Measurements from ENCODE around the gene HMGCS2. TPM values are rescaled to one million over a fixed set of nuclear protein-coding genes. Genes with fewer than 3 reads are reported as not detected.

The HMGCS2 gene
- total and polyA plus RNA-seq, 12 donors: 0.83 to 313 (median 11.2) TPM

- 90 to 95% methylated on average over 2 of the region's 2 CpGs for WGBS, 2 donors
Observed at GRCh38 chr1:119740261-119740660, 28.4 kb downstream of the HMGCS2 start.

GRCh38 chr1:119739150-119739549, 29.6 kb downstream of the HMGCS2 start:
- 61 to 65% methylated on average over 6 of the region's 6 CpGs for WGBS, 2 donors
- no peak for ATAC-seq
- TF ChIP-seq CTCF (IDR thresholded peaks at IDR 0.05): no peak

More at GRCh38 chr1:119740261-119740660, 28.4 kb downstream of the HMGCS2 start:
- ATAC-seq (no peak), DNase-seq (no peak)
- no peak for TF ChIP-seq CTCF (IDR thresholded peaks at IDR 0.05)
- Histone ChIP-seq H3K36me3 (no peaks in the 10 kb centered on the region), H3K27ac (no peak overlapping the region), H3K4me1 (peaks cover 0 to 57% (median 14%) of the 10 kb centered on the region in 9 donors), H3K27me3 (no peaks in the 10 kb centered on the region), H3K9me3 (no peaks in the 10 kb centered on the region), H3K4me3 (no peak overlapping the region)
- intact Hi-C loops (cut with DNase I): loop anchor here in 2 of 10 donors (5.0 to 10.0 kb wide), 3 partner anchors 67 to 205 kb away; no protein-coding TSS in a partner anchor

GRCh38 chr1:119738100-119738720, 30.5 kb downstream of the HMGCS2 start:
- no peak overlapping the region for H3K4me3 ChIP-seq
- no peak for DNase-seq
- peaks cover 0 to 52% (median 14%) of the 10 kb centered on the region in 9 donors for H3K4me1 ChIP-seq
- ATAC-seq: peak in 3 of 8 donors; percentile 11 to 43 (median 19)
- no peaks in the 10 kb centered on the region for H3K27me3 ChIP-seq
- no peaks in the 10 kb centered on the region for H3K36me3 ChIP-seq
- H3K27ac ChIP-seq: peak overlapping the region in 4 of 10 donors; percentile 28 to 49 (median 44)
- no peak for TF ChIP-seq CTCF (IDR thresholded peaks at IDR 0.05)
- intact Hi-C loops (cut with DNase I): no loop called here
- no peaks in the 10 kb centered on the region for H3K9me3 ChIP-seq
- WGBS, 2 donors: 70 to 75% methylated on average over 7 of the region's 7 CpGs

More at GRCh38 chr1:119739150-119739549, 29.6 kb downstream of the HMGCS2 start:
- intact Hi-C loops (cut with DNase I): no loop called here
- Histone ChIP-seq H3K27me3 (no peaks in the 10 kb centered on the region), H3K9me3 (no peaks in the 10 kb centered on the region), H3K27ac (peak overlapping the region in 1 of 10 donors; percentile 6), H3K4me3 (no peak overlapping the region), H3K36me3 (no peaks in the 10 kb centered on the region), H3K4me1 (peaks cover 0 to 62% (median 14%) of the 10 kb centered on the region in 9 donors)
- no peak for DNase-seq

GRCh38 chr1:119737040-119737682, 31.5 kb downstream of the HMGCS2 start:
- H3K27me3 ChIP-seq: no peaks in the 10 kb centered on the region
- DNase-seq (peak; percentile 36 to 37), ATAC-seq (peak in 7 of 8 donors; percentile 15 to 60 (median 48))
- intact Hi-C loops (cut with DNase I): no loop called here
- no peaks in the 10 kb centered on the region for H3K36me3 ChIP-seq
- no peak overlapping the region for H3K4me3 ChIP-seq
- H3K9me3 ChIP-seq: no peaks in the 10 kb centered on the region
- WGBS, 2 donors: 52 to 60% methylated on average over 16 of the region's 16 CpGs
- TF ChIP-seq CTCF (IDR thresholded peaks at IDR 0.05): no peak
- peak overlapping the region in 6 of 10 donors; percentile 27 to 49 (median 39) for H3K27ac ChIP-seq
- peaks cover 0 to 51% (median 12%) of the 10 kb centered on the region in 9 donors for H3K4me1 ChIP-seq

All from heart right ventricle (tissue), 16 donors.